Measurements from ENCODE around the gene CCDC43. TPM values are rescaled to one million over a fixed set of nuclear protein-coding genes. Genes with fewer than 3 reads are reported as not detected.

Gene CCDC43
- total RNA-seq, 2 experiments from 2014 or later = 31.8 to 33.7 TPM

Other genes with a start within 250 kb of the CCDC43 start
- 10 to 100 TPM; 39.6 to 43.2 TPM for gene GPATCH8, start 186.4 kb downstream of the CCDC43 start, total RNA-seq
- gene FZD2, start 132.3 kb downstream of the CCDC43 start, total RNA-seq = under 1 TPM; 0.07 to 0.09 TPM
- gene MEIOC, start 33.3 kb downstream of the CCDC43 start, total RNA-seq = under 1 TPM; 0.18 to 0.53 TPM
- 10 to 100 TPM; 23.5 to 26.4 TPM for gene DBF4B, start 18.9 kb upstream of the CCDC43 start, total RNA-seq
- gene ADAM11, start 69.2 kb upstream of the CCDC43 start, total RNA-seq = under 1 TPM; 0.19 to 0.55 TPM
- gene GJC1, start 140.5 kb upstream of the CCDC43 start, total RNA-seq = 1 to 10 TPM; 3.3 to 3.7 TPM
- gene HIGD1B, start 158.1 kb upstream of the CCDC43 start, total RNA-seq = not detected
- gene EFTUD2, start 209.7 kb upstream of the CCDC43 start, total RNA-seq = 100 to 1,000 TPM; 175 to 203 TPM
- gene GFAP, start 225.7 kb upstream of the CCDC43 start, total RNA-seq = not detected

Measured in activated CD4-positive, alpha-beta T cell treated with anti-CD3 and anti-CD28 coated beads for 36 hours (primary cell).